ENCODE results near the gene RUFY2.
"Not testable (repeated sequence)": the region's sequence is repeated elsewhere in the genome, so short reads cannot be mapped to it uniquely, and the experiment has no call there.

RUFY2 gene

DNA sequence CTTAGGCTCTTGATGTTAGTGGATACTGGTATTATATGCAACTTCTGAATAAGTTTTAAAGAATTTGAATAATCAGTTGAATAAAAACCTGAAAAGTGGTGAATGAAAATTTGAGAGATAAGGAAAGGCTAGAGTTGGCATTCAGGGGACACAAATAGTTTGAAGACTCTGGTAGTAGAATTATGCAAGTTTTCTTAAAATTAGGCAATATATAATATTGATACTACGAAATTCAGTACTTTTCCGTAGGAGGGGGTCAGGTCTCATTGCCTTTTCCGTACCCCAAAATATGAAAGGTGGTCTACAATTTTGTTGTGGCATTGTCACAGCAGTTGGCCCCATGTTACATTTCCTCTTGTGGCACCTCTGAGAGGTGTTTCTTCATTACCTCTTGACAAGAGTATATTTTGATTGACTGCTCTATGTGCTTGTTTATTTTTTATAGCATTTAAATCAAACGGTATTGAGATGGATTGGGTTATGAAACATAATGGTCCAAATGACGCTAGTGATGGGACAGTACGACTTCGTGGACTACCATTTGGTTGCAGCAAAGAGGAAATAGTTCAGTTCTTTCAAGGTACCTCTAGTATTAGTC is 70.2 kb downstream of the RUFY2 start:
- Mint-ChIP-seq H3K36me3 (peaks cover 34% of the 10 kb centered on the region), H3K4me3 (peak overlapping the region; percentile 85)

DNA sequence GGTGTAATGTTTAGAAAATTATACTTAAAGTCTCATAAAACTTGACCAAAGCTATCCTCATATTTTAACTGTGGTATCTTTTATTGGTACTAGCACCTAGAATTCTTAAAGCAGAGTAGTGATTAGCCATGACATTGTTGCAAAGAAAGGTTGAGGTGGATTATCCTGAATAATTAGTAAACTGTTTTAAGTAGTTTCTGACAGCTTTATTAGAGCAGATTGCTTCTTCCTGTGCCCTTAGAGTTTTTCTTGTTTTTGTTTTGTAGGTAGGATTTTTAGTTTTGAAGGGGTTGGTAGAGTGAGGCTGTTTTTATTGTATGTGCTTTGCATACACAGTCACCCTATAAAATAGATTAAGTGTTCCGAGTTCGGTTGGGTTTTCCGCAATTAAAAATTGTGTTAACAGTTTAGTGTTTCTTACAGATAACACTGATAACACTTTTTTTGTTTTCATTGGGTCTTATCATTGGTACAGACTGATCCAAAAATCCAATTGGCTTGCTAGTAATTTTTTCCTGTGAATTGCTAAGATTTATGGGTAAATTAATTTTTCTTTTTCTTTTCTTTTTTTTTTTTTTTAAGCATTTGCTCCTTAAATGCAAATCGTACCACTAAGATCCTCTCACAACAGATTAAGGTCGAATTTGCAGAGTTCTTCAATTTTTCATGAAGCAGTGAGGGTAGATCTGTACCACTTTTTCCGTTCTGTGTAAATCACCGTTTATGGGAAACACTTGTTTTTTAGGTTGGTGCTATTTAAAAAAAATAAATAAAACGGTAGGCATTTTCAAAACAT is 72.2 kb downstream of the RUFY2 start:
- Mint-ChIP-seq H3K27ac (peak overlapping the region; percentile 96), H3K9me3 (no peaks in the 10 kb centered on the region), H3K4me3 (peak overlapping the region; percentile 100), H3K36me3 (peaks cover 27% of the 10 kb centered on the region), H3K4me1 (peaks cover 68% of the 10 kb centered on the region), H3K27me3 (no peaks in the 10 kb centered on the region)

More for the DNA sequence above, 70.2 kb downstream of the RUFY2 start:
- H3K9me3 Mint-ChIP-seq = no peaks in the 10 kb centered on the region
- peak overlapping the region; percentile 92 for H3K27ac Mint-ChIP-seq
- no peaks in the 10 kb centered on the region for H3K27me3 Mint-ChIP-seq
- peaks cover 61% of the 10 kb centered on the region for H3K4me1 Mint-ChIP-seq

DNA sequence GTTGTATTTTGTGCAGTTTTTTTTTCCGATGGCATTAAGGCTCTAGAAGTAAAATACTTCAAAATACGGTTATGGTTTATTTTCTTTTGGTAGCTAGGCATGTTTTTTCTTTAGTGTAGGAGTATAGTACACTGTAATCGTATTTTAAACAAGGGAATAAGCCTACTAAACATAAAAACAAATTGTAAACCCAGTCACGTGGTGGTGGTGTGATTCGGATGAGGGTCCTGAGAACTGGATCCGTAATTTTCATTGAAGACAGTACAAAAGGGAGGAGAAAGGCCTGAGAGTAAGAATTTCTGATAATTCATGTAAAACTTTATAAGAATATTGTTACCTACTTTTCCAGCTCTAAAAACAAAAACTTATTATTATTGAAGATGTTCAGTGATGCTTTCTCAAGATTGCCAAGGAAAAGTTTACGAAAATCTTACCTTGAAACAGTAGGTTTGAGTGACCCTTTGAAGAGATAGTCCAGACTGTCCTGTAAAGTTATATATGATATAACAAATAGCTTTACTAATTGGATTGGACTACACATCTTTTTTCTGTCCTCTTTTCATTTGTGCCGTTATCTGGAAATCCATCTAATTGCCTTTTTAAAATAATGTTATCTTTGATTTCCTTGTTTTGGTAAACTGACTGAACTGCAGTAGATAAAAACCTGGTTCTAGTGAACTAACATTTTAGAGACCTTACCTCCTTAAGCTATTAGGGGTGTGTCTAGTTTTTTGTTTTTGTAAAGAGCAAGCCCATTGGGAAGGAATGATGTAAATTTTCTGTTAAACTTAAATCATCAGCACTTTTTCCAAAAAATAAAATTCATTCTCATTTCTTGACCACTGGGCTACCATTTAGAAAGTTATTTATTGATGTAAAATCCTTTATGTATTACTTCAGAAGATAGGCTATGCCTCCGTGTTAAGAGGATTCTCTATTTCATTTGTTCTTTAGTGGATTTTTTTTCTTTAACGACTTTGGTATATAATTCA is 73.3 kb downstream of the RUFY2 start:
- H3K4me3 Mint-ChIP-seq = peak overlapping the region; percentile 100
- H3K9me3 Mint-ChIP-seq = no peaks in the 10 kb centered on the region
- H3K27ac Mint-ChIP-seq = peak overlapping the region; percentile 100
- H3K36me3 Mint-ChIP-seq = peaks cover 24% of the 10 kb centered on the region
- no peaks in the 10 kb centered on the region for H3K27me3 Mint-ChIP-seq
- peaks cover 63% of the 10 kb centered on the region for H3K4me1 Mint-ChIP-seq

DNA sequence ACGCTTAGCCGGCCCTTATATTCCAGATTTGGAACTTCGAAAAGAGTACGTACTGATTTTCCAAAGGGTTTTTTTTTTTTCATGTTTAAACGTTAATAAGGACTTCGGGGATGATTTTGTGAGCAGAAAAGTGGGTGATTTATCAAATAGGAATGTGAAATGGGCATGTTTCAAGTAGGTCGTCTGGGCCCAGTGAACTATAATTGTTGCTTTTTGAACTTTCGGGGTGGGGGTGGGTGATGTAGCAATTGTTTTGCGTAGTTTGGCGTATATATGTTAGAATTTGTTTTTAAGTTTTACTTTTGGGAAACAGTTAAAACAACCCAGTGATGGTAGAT is 74.0 kb downstream of the RUFY2 start:
- no peaks in the 10 kb centered on the region for H3K27me3 Mint-ChIP-seq
- peaks cover 22% of the 10 kb centered on the region for H3K36me3 Mint-ChIP-seq
- H3K27ac Mint-ChIP-seq = peak overlapping the region; percentile 100
- H3K9me3 Mint-ChIP-seq = no peaks in the 10 kb centered on the region
- H3K4me1 Mint-ChIP-seq = peaks cover 65% of the 10 kb centered on the region
- H3K4me3 Mint-ChIP-seq = peak overlapping the region; percentile 100

DNA sequence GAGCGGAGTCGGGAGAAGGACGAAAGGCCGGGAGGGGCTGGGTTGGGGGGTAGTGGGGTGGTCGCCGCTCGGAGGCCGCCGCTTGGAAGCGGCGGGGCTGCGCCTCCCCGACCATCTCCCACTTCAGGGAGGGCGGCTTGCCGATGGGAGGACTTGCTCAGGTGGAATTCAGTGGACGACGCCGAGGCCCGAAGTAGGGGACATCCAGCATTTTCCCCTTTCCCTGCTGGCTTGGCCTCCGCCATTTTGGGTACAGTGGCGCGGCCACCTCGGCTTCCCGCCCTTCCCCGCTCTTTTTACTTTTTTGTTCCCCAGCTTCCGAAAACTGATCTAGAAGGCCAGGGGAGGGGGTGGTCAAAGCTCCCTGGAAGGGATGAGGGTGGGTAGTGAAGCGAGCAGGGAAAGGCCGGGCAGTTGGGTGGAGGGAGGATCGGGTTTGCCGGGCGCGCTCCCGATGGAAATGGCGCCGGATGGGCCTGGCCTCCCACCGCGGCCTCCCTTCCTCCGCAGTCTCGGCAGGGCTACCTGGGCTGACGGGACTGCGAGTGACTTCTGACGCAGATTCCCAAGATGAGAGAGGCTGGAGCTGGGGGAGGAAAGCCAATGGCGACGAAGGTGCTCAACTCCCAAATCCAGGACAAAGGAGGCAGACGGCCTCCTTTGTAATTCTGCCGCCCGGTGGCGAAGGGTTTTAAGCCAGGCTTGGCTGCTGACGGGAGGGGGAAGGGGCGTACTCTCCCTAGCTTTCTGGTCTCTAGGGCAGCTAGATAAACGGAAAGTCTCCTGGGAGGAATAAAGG is 74.6 kb downstream of the RUFY2 start, which contains the start of gene PBLD:
PBLD (minus strand) TSS at position 670 of the 799 bp plus-strand sequence. CDS start 26,084 bp downstream, outside the sequence.
- H3K9me3 Mint-ChIP-seq = no peaks in the 10 kb centered on the region
- peaks cover 19% of the 10 kb centered on the region for H3K36me3 Mint-ChIP-seq
- peak within 1 kb of the TSS; percentile 100 for H3K27ac Mint-ChIP-seq
- H3K27me3 Mint-ChIP-seq = no peaks in the 10 kb centered on the region
- peak within 1 kb of the TSS; percentile 100 for H3K4me3 Mint-ChIP-seq
- peaks cover 60% of the 10 kb centered on the region for H3K4me1 Mint-ChIP-seq

DNA sequence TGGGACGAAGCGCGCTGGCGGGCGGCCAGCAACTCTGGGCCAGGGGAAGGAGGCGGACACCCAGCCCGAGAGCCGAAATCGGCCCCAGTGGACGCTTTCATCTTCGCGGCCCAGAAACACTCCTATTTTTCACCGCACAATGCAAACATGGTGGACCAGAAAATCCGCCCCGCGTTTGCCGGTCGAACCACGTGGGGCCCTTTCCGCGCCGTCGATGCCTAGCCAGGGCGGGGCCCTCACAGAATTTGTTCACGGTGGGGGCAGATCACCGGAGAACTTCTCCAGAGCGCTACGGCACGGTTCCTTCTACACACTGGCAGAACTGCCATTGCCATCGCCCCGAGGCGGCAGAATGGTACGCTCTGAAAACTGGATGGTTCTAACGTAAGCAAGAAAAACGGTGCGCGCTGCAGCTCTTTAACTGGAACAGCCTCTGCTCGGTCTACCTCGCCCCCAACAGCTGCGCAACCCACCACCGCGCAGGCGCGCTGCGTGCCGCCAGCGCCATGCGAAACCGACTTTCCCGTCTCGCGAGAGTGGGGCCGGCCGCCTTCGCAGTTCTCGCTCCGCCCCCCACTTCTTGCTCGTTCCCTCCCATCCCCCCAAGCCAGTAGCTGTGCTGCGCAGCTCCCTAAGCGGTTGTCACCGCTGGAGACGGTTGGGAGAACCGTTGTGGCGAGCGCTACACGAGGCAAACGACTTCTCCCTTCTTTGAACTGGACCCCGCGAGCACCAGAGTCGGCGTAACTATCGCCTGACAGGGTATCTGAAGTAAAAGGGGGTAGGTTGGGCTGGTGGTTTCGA is 75.4 kb downstream of the RUFY2 start, which contains the start of gene HNRNPH3:
HNRNPH3 (plus strand) TSS at position 610 of the 804 bp plus-strand sequence. CDS start 5,158 bp downstream, outside the sequence.
- Mint-ChIP-seq H3K4me3 (peak within 1 kb of the TSS; percentile 100), H3K9me3 (no peaks in the 10 kb centered on the region), H3K4me1 (peaks cover 52% of the 10 kb centered on the region), H3K27ac (peak within 1 kb of the TSS; percentile 100), H3K36me3 (peaks cover 18% of the 10 kb centered on the region), H3K27me3 (no peaks in the 10 kb centered on the region)

DNA sequence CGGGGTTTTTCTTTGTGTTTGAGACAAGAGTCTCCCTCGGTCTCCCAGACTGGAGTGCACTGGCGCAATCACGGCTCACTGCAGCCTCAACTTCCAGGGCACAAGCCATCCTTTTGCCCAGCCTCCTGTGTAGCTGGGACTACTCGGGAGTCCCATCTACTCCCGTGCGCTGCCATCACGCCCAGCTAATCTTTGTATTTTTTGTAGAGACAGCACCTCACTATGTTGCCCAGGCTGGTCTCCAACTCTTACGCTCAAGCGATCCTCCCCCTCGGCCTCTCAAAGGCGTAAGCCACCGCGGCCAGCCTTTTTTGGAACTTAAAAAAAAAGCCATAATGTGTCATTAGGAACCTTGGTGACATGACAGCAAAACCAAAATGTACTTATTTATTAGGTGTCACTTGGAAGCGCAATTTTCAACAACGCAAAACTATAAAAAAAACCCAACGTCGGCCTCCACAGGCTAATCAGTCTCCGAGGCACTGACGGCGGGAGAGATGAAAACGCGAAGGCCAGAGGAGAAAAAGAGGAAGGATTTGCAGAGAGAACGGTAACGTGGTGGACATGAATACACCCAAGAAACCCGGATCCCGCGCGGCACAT is 76.1 kb downstream of the RUFY2 start:
- Mint-ChIP-seq H3K9me3 (no peaks in the 10 kb centered on the region), H3K36me3 (peaks cover 14% of the 10 kb centered on the region), H3K27me3 (no peaks in the 10 kb centered on the region), H3K27ac (peak overlapping the region; percentile 100), H3K4me1 (peaks cover 45% of the 10 kb centered on the region), H3K4me3 (peak overlapping the region; percentile 100)

DNA sequence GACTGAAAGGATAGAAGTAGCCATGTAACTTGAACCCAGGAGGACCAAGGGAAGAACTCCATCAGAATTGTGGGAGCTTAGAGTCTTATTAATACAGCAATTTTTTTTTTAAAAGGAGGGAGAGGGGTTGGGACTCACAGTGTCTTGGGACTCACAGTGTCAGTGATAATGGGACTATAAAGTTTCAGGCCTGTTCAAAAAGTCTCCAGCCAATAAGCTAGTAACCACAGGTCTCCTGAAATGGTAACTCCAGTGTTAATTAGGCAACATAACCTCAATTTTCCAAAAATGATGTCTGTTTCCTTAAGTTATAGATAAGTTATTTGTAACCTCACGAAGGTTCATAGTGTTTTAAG is 77.6 kb downstream of the RUFY2 start:
- H3K9me3 Mint-ChIP-seq = no peaks in the 10 kb centered on the region
- H3K4me3 Mint-ChIP-seq = no peak overlapping the region
- H3K36me3 Mint-ChIP-seq = peaks cover 10% of the 10 kb centered on the region
- H3K27me3 Mint-ChIP-seq = no peaks in the 10 kb centered on the region
- H3K4me1 Mint-ChIP-seq = peaks cover 30% of the 10 kb centered on the region
- H3K27ac Mint-ChIP-seq = peak overlapping the region; percentile 93

DNA sequence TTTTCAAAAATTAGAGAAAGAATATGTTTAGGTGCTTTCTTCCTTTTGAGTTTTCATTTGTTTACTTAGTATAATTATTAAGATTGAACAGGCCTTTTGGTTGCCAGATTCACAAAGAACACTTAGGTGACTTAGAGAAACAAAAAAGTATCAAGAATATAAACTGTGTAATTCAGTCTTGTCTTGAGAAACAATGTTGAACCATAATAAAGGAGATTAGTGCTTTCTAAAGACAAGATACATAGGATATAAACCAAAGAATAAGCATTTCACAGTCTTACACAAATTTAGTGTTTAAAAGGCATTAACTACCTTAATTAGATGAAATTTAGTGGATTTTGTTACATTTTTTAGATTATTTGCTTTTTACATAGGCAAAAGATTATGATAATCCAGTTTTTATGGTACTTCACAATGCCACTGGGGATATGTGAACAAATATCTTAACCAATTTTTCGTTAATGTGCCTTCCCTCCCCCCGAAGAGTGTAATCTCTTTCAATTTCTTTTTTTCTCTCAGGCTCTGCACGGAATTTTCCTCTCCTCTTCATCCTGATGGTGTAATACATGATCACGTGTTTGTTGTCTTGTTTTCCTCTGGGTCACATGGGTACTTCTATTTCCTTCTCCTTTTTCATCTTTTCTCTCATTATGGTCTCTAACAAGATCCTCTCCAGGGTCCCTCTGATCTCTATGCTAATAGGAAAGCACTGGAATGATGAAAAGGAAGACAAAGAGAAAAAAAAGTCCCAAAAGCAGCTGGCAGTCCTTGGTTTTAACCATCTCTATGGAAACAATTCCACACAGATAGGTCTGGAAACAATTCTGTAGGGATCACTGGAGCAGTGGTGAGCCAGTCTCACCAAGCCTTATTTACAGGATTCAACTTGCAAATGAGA is 78.9 kb downstream of the RUFY2 start:
- peaks cover 5% of the 10 kb centered on the region for H3K36me3 Mint-ChIP-seq
- H3K9me3 Mint-ChIP-seq = no peaks in the 10 kb centered on the region
- H3K4me3 Mint-ChIP-seq = peak overlapping the region; percentile 71
- peak overlapping the region; percentile 89 for H3K27ac Mint-ChIP-seq
- H3K27me3 Mint-ChIP-seq = no peaks in the 10 kb centered on the region
- H3K4me1 Mint-ChIP-seq = peaks cover 28% of the 10 kb centered on the region

DNA sequence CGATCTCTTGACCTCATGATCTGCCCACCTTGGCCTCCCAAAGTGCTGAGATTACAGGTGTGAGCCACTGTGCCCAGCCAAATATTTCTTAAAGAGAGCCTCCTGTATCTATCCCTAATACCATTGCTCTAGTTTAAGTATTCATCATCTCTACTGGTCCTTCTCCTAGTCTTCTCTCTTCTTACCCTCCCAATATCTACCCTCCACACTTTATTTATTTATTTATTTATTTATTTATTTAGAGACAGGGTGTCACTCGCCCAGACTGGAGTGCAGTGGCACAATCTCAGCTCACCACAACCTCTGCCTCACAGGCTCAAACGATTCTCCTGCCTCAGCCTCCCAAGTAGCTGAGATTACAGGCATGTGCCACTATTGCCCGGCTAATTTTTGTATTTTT is 82.7 kb downstream of the RUFY2 start:
- H3K27me3 Mint-ChIP-seq, H3K4me3 Mint-ChIP-seq, H3K27ac Mint-ChIP-seq, H3K36me3 Mint-ChIP-seq, H3K9me3 Mint-ChIP-seq: not testable (repeated sequence)
- peaks cover 11% of the 10 kb centered on the region for H3K4me1 Mint-ChIP-seq

DNA sequence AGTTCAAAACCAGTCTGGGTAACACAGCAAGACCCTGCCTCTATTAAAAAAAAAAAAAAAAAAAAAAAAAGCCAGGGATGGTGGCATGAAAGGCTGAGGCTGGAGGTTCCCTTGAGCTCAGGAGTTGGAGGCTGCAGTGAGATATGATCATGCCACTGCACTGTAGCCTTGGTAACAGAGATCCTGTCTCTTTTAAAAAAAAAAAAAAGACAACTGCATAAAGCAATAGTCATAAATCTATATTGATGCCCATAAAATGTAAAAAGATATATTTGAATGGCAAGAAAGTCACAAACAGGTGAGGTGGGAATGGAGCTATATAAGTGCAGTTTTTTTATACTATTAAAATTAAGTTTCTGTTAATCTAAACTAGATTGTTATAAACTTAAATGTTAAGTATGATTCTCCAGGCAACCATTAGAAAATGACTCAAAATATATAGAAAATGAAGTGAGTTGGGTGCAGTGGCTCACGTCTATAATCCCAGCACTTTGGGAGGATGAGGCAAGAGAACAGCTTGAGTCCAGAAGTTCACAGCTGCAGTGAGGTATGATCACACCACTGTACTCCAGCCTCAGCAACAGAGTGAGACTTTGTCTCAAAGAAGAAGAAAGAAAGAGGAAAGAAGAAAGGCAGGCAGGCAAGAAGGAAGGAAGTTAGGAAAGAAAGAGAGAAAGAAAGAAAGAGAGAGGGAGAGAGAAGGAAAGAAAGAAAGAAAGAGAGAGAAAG is 88.6 kb downstream of the RUFY2 start:
- H3K27ac Mint-ChIP-seq = no peak overlapping the region
- H3K4me1 Mint-ChIP-seq = peaks cover 7% of the 10 kb centered on the region
- peaks cover 9% of the 10 kb centered on the region for H3K36me3 Mint-ChIP-seq
- H3K9me3 Mint-ChIP-seq = no peaks in the 10 kb centered on the region
- H3K4me3 Mint-ChIP-seq = no peak overlapping the region
- no peaks in the 10 kb centered on the region for H3K27me3 Mint-ChIP-seq

DNA sequence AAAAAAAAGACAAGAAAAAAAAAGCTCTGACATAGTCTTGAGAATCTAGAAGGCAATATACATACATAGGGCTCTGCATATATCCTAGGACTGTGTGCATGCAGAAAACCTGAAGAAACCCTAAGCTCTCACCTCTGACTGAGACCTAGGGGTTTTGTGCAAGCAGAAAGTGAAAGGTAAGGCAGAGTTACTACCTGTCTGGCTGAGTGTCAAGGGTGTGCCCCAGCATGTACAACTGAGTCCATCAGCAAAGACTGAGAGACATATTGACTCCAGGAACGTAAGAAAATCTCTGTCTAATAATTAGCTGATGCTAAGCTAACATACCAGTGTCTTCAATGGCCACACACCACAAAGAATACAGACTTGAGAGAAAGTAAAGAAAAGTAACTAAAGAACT is 91.5 kb downstream of the RUFY2 start:
- peaks cover 7% of the 10 kb centered on the region for H3K4me1 Mint-ChIP-seq
- peaks cover 9% of the 10 kb centered on the region for H3K36me3 Mint-ChIP-seq
- H3K9me3 Mint-ChIP-seq = no peaks in the 10 kb centered on the region
- H3K27me3 Mint-ChIP-seq = no peaks in the 10 kb centered on the region
- H3K4me3 Mint-ChIP-seq = no peak overlapping the region
- peak overlapping the region; percentile 30 for H3K27ac Mint-ChIP-seq

DNA sequence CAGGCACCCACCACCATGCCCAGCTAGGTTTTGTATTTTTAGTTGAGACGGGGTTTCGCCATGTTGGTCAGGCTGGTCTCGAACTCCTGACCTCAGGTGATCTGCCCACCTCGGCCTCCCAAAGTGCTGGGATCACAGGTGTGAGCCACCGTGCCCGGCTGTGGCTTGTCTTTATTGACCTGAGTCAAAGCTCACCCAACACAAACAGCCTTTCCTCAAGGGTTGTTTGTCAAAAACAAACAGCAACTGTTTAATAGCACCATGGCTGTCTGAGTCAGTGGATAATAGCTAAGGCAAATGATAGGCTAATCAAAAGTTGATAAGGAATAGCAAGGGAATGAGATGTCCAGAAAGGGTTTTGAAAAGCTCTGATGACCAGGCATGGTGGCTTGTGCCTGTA is 92.1 kb downstream of the RUFY2 start:
- H3K9me3 Mint-ChIP-seq, H3K4me1 Mint-ChIP-seq, H3K4me3 Mint-ChIP-seq, H3K36me3 Mint-ChIP-seq, H3K27ac Mint-ChIP-seq, H3K27me3 Mint-ChIP-seq: not testable (repeated sequence)

Measured in activated naive CD4-positive, alpha-beta T cell treated with anti-CD3 and anti-CD28 coated beads, Interleukin-2, amount 50 U/mL, for 24 hours (primary cell).